LNCaP clone FGC (cell line): ENCODE measurements around the gene COPG2.
A peak's percentile ranks its signal among the peaks of the same experiment; 100 is the strongest.

Experiments
- DNase-seq: peaks from one replicate; pipeline ENCODE4 v3.0.0-alpha.2; 2011; ENCODE audit warnings: low read depth
- H3K4me3 ChIP-seq: 2 replicates; pipeline ENCODE4 v1.5.1; 2011; ENCODE audit warnings: mild to moderate bottlenecking, low read depth, low read length, control low read depth
- TF ChIP-seq, protein P1 (sequence below): IDR thresholded peaks from 2 replicates; pipeline ENCODE4 v1.5.1; 2012; ENCODE audit warnings: mild to moderate bottlenecking; ENCODE audit not compliant: control insufficient read depth, insufficient read depth; ENCODE audit errors: extremely low read depth

Gene COPG2

DNA sequence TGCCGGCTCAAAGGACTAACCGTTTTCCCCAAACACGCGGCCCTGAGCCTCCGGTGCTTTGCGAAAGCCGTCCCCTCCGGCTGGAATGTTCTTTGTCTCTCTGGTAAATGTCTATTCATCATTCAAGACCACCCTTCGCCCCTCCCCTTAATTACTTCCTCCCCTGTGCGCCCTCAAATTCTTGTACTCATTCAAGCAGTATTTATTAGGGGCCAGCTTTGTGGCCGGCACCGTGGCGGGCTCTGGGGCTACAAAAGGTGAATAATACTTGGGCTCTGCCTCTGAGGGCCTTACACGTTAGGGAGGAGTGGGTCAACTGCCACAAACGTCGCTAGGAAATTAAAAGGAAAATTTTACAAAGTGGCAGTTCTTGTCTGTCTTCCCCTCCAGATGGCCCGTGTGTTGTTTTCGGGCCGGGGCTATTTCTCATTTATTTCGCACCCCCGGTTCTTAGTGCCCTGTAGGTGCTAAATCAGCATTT is 178.2 kb downstream of the COPG2 start:
- no peak overlapping the region for H3K4me3 ChIP-seq
- no peak for DNase-seq
- TF ChIP-seq, protein P1, sequence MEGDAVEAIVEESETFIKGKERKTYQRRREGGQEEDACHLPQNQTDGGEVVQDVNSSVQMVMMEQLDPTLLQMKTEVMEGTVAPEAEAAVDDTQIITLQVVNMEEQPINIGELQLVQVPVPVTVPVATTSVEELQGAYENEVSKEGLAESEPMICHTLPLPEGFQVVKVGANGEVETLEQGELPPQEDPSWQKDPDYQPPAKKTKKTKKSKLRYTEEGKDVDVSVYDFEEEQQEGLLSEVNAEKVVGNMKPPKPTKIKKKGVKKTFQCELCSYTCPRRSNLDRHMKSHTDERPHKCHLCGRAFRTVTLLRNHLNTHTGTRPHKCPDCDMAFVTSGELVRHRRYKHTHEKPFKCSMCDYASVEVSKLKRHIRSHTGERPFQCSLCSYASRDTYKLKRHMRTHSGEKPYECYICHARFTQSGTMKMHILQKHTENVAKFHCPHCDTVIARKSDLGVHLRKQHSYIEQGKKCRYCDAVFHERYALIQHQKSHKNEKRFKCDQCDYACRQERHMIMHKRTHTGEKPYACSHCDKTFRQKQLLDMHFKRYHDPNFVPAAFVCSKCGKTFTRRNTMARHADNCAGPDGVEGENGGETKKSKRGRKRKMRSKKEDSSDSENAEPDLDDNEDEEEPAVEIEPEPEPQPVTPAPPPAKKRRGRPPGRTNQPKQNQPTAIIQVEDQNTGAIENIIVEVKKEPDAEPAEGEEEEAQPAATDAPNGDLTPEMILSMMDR, result no peak

DNA sequence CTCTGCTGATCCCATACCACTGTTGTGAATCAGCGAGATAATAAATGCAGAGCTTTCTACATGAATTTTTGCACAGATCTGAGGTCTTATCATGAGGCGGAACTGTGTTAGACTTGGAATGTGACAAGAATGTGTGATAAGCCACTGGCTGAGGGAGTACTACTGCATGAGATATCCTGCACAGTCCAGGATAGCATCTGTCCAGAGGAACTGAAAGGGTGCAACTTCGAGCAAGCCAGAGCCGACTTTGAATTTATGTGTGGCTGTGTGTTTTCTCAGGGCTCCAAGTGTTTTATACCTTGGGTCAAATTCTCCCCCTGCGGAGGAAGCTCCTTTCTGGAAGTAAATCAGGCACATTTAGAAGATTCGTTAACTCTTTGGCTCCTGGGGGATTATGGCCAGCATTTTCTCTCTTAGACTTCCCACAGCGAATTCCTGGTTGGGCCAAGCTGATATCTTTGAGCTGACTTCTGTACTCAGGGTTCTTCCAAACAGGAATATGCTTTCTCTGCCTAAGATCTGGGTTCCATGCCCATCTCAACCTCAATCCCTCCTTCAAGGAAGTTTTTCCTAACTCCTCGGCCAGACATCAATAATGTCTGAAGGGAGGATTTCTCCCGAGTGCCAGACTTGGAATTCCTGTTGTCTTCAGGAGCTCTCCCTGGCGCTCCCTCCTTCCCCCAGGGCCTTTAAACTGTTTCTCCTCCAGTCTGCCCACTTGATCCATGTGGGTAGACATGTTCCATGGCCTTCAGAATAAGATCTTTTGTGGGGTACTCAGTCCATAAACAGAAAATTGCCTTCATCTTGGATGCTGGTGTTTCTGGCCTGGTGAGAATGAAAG is 179.2 kb downstream of the COPG2 start:
- TF ChIP-seq, protein P1, result no peak
- DNase-seq, result no peak
- H3K4me3 ChIP-seq, result no peak overlapping the region

GRCh38 chr7:130488392-130489139 is 180.0 kb downstream of the COPG2 start:
- H3K4me3 ChIP-seq, result no peak overlapping the region
- DNase-seq, result no peak
- TF ChIP-seq, protein P1, result no peak

DNA sequence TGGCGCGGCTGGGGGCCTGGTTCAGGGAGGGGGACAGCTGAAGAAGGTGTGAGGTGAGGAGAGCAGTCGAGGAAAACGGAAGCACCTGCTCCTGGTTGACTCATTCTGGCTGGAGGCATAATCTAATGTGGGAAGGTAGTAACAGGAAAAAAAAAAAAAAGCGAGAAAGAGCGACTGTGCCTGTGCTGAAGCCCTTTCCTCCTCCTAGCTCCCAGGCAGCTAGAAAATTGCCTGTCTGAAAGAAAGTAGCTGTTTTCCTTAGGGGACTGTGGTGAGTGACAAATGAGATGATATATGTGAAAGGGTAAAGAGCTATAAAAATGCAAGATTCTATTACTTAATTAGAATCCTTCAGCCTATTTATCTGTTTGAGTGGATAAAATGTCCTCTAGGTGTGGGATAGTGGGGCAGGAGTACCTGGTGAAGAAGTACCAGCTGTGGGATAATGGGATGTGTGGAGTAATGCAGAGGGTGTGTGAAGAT is 181.6 kb downstream of the COPG2 start:
- DNase-seq, result no peak
- peak overlapping the region; percentile 51 for H3K4me3 ChIP-seq
- TF ChIP-seq, protein P1, result no peak

DNA sequence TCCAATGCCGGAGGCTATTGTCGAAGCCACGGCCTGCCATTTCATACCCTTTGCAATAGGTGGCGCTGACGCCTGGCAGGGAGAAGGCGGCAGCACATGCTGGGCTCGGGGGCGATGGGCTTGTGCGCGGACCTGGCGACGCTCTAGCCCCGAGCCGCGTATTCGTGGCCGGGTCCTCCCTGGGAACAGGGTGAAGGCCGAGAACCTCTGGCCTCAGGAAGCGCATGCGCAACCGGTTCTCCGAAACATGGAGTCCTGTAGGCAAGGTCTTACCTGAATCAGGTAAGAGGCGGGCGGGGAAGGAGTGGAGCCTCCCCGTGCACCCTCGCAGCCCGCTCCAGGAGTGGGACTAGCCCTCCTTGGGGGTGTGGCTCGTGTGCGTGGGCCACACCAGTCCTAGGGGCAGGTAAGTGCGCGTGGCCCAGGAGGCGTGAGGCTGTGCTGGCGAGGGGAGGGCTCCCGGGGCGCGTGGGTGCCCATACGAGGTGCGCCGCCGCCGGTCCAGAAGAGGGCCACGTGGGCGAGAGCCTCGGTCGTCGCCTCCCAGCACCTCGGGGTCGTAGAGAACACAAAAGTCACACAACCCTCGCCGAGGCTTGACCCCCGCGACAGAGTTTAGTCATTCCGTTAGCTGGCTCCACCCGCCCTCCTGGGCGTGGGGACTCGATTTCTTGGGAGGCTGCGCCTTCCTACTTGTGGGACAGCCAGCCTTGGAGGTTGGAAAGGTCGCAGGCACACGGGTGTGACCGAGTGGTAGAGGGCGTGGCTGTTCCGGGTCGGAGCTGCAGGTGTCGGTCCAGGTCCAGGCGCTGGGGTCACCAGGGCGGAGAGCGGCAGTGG is 182.2 kb downstream of the COPG2 start:
- peak; percentile 69 for DNase-seq

GRCh38 chr7:130485734-130486113 is 182.8 kb downstream of the COPG2 start:
- H3K4me3 ChIP-seq, result peak overlapping the region; percentile 51
- TF ChIP-seq, protein P1, result no peak
- DNase-seq, result no peak

More for the DNA sequence above, 182.2 kb downstream of the COPG2 start:
- peak overlapping the region; percentile 51 for H3K4me3 ChIP-seq
- TF ChIP-seq, protein P1, result peak; percentile 74
